BLaER1 treated with 17β-estradiol and CSF1 and Interleukin-3, amounts not matched to agents 10 nM and 100 nM (cell line): ENCODE results near the gene OVAAL.
"Not testable (repeated sequence)": the region's sequence is repeated elsewhere in the genome, so short reads cannot be mapped to it uniquely, and the experiment has no call there.

ENCODE experiments used
- H3K27ac ChIP-seq, 11 experiments: shearing (Covaris generic); formaldehyde crosslinking; 2 replicates each; pipeline ENCODE4 v1.8.1; 2022
- H3K27me3 ChIP-seq, 11 experiments: shearing (Covaris generic); formaldehyde crosslinking; 2 replicates each; pipeline ENCODE4 v1.8.1; 2022
- H3K36me3 ChIP-seq, 11 experiments: shearing (Covaris generic); formaldehyde crosslinking; 2 replicates each; pipeline ENCODE4 v1.8.1; 2022
- H3K4me1 ChIP-seq, 10 experiments: shearing (Covaris generic); formaldehyde crosslinking; 2 replicates each; pipeline ENCODE4 v1.8.1; 2022
- H3K4me2 ChIP-seq, 11 experiments: shearing (Covaris generic); formaldehyde crosslinking; 2 replicates each; pipeline ENCODE4 v1.8.1; 2022
- H3K4me3 ChIP-seq, 10 experiments: shearing (Covaris generic); formaldehyde crosslinking; 2 replicates each; pipeline ENCODE4 v1.8.1; 2022
- H3K9ac ChIP-seq, 11 experiments: shearing (Covaris generic); formaldehyde crosslinking; 2 replicates each; pipeline ENCODE4 v1.8.1; 2022
- H3K9me3 ChIP-seq, 11 experiments: shearing (Covaris generic); formaldehyde crosslinking; replicated peaks in 1 of 11; 2 replicates each; pipeline ENCODE4 v1.8.1; 2022
- H4K20me1 ChIP-seq, 11 experiments: shearing (Covaris generic); formaldehyde crosslinking; 2 replicates each; pipeline ENCODE4 v1.8.1; 2022
- Cebpa-rat ChIP-seq, 11 experiments: shearing (Covaris generic); IDR thresholded peaks; 2 replicates each; pipeline ENCODE4 v1.8.1; 2022

Gene OVAAL

GRCh38 chr1:180550241-180550640, 8.5 kb upstream of the OVAAL start:
- Histone ChIP-seq H3K27me3 (no peaks in the 10 kb centered on the region), H3K36me3 (no peaks in the 10 kb centered on the region), H3K9me3 (no peaks in the 10 kb centered on the region), H3K9ac (no peak overlapping the region), H3K4me3 (no peak overlapping the region), H4K20me1 (no peaks in the 10 kb centered on the region), H3K27ac (no peak overlapping the region), H3K4me2 (no peak overlapping the region), H3K4me1 (peaks cover 0 to 11% (median 7%) of the 10 kb centered on the region in 10 experiments; a peak in 8 of 20 replicates)
- no peak for TF ChIP-seq Cebpa-rat (IDR thresholded peaks at IDR 0.05)

DNA sequence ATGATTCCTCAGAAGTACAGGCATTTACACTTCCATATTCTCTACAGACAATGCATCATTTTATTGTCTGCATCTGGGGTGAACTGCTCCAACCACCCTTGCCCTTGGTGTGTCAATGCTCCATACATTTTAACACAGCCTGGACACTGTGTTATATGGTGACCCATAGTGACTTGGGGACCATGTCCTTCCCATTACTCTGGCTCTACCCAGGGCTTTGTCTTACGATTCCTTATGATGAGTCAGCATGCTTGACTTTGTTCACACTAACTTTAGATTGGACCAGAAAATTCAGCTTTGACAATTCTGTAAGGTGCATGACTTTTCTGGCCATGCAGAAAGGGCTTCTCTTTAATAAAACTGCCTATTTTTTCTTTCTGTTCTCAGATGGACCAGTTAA, 6.8 kb upstream of the OVAAL start:
- Histone ChIP-seq H3K4me3 (no peak overlapping the region), H3K4me2 (no peak overlapping the region), H3K4me1 (peaks cover 0 to 11% (median 7%) of the 10 kb centered on the region in 10 experiments; a peak in 8 of 20 replicates), H3K9me3 (no peaks in the 10 kb centered on the region), H3K9ac (no peak overlapping the region), H3K27ac (no peak overlapping the region), H3K27me3 (no peaks in the 10 kb centered on the region), H3K36me3 (no peaks in the 10 kb centered on the region), H4K20me1 (no peaks in the 10 kb centered on the region)
- no peak for TF ChIP-seq Cebpa-rat (IDR thresholded peaks at IDR 0.05)

DNA sequence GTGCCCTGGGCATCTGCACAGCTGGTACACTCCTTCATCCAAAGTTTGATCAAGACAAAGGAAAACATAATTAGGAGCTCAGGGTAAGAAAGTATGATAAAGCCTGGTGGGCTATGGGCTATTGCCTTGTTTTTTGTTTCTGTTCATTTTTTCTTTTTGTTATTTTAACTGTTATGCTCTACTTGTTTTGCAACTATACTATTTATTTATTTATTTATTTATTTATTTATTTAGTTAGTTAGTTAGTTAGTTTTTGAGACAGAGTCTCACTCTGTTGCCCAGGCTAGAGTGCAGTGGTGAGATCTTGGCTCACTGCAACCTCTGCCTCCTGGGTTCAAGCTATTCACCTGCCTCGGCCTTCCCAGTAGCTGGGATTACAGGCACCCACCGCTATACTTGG, 5.7 kb upstream of the OVAAL start:
- H3K4me3 ChIP-seq, H3K4me2 ChIP-seq, H3K36me3 ChIP-seq, H3K9ac ChIP-seq, H3K27ac ChIP-seq, H4K20me1 ChIP-seq, H3K27me3 ChIP-seq, H3K9me3 ChIP-seq: not testable (repeated sequence)
- peaks cover 0 to 11% (median 7%) of the 10 kb centered on the region in 10 experiments; a peak in 8 of 20 replicates for H3K4me1 ChIP-seq

- no peak overlapping the region for H3K9ac ChIP-seq
- no peaks in the 10 kb centered on the region for H3K36me3 ChIP-seq
- no peak overlapping the region for H3K27ac ChIP-seq
- TF ChIP-seq Cebpa-rat (IDR thresholded peaks at IDR 0.05): no peak
- H3K4me1 ChIP-seq: no peaks in the 10 kb centered on the region
- no peak overlapping the region for H3K4me2 ChIP-seq
- no peaks in the 10 kb centered on the region for H3K27me3 ChIP-seq
- no peak overlapping the region for H3K4me3 ChIP-seq
- no peaks in the 10 kb centered on the region for H4K20me1 ChIP-seq
- H3K9me3 ChIP-seq: peaks cover 0 to 15% (median 10%) of the 10 kb centered on the region in 11 experiments; a peak in 16 of 22 replicates
Measured at GRCh38 chr1:180555411-180555810, 3.4 kb upstream of the OVAAL start.

DNA sequence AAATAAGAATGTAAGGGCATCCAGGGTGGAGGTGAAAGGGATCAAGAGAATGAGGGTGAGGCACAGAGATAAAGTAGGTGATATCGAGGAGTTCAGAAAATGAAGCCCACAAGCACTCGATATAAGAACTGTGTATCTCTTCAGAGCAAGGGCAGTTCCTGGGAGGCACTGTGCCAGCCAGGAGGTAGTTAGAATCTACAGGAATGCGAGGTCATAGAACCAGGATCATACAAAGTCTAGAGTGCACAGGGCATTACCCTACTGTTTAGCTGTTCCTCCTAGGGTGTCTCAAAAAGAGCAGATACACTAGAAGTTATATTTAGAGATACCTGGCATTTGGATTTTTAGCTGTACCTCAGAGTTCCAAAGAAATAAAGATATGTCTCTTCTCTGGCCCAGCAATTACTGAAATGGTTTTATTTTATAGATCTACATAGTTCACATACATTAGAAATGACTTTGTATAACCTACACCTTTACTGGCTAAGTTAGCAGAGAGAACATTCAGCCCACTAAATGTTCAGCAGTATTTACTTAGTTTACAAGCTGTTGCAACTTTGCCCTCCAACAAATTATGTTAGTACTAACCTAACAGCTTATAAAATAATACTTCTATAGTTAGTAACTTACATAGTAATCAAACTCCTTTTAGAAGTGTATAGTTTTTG, 1.6 kb downstream of the OVAAL start:
- Histone ChIP-seq H3K36me3 (no peaks in the 10 kb centered on the region), H3K4me1 (no peaks in the 10 kb centered on the region), H3K9ac (no peak overlapping the region), H3K4me3 (no peak overlapping the region), H3K27me3 (no peaks in the 10 kb centered on the region), H3K27ac (no peak overlapping the region), H3K4me2 (no peak overlapping the region), H4K20me1 (no peaks in the 10 kb centered on the region), H3K9me3 (peaks cover 0 to 15% (median 10%) of the 10 kb centered on the region in 11 experiments; a peak in 16 of 22 replicates)
- TF ChIP-seq Cebpa-rat (IDR thresholded peaks at IDR 0.05): no peak

DNA sequence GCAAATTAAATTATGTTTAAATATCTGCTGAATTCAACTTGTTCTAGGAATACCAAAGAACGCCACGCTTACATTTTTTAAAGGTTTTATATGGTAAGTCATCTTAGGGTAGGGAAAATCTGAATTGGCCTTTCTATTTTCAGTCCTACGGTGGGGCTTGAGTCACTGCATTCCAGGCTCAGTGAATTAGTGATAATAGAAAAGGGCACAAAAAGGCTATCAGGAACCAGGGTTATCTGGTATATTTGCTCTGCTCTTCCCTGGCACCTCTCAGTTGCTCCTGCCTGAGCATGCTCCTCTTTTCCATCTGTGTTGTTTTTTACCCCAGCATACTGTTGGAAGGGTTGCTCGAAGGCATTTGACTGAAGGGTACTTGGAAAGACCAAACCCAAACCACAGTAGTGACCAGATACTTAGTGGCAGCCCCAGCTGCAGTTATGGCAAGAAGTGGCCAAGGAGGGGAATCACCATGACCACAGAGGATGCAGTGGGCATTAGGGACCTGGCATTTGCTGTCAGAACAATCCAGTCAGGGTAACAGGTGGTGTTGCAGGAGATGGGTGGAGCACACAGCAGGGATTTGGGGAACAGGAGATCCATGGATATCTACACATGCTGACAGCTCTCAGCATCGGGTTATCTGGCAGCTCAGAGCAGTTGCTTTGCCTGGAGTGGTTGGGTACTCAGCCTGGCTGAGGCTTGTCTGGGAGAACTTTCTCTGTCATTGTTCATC, 2.3 kb downstream of the OVAAL start:
- no peak for TF ChIP-seq Cebpa-rat (IDR thresholded peaks at IDR 0.05)
- Histone ChIP-seq H3K27me3 (no peaks in the 10 kb centered on the region), H3K36me3 (no peaks in the 10 kb centered on the region), H3K9me3 (peaks cover 0 to 15% (median 10%) of the 10 kb centered on the region in 11 experiments; a peak in 16 of 22 replicates), H3K4me2 (no peak overlapping the region), H4K20me1 (no peaks in the 10 kb centered on the region), H3K4me3 (no peak overlapping the region), H3K9ac (no peak overlapping the region), H3K4me1 (no peaks in the 10 kb centered on the region), H3K27ac (no peak overlapping the region)

- Histone ChIP-seq H3K4me1 (no peaks in the 10 kb centered on the region), H3K4me3 (no peak overlapping the region), H4K20me1 (no peaks in the 10 kb centered on the region), H3K9ac (no peak overlapping the region), H3K36me3 (no peaks in the 10 kb centered on the region), H3K9me3 (peaks cover 0 to 15% (median 10%) of the 10 kb centered on the region in 11 experiments; a peak in 16 of 22 replicates), H3K27ac (no peak overlapping the region), H3K4me2 (no peak overlapping the region), H3K27me3 (no peaks in the 10 kb centered on the region)
- no peak for TF ChIP-seq Cebpa-rat (IDR thresholded peaks at IDR 0.05)
Measured at GRCh38 chr1:180562640-180563025, 3.9 kb downstream of the OVAAL start.

DNA sequence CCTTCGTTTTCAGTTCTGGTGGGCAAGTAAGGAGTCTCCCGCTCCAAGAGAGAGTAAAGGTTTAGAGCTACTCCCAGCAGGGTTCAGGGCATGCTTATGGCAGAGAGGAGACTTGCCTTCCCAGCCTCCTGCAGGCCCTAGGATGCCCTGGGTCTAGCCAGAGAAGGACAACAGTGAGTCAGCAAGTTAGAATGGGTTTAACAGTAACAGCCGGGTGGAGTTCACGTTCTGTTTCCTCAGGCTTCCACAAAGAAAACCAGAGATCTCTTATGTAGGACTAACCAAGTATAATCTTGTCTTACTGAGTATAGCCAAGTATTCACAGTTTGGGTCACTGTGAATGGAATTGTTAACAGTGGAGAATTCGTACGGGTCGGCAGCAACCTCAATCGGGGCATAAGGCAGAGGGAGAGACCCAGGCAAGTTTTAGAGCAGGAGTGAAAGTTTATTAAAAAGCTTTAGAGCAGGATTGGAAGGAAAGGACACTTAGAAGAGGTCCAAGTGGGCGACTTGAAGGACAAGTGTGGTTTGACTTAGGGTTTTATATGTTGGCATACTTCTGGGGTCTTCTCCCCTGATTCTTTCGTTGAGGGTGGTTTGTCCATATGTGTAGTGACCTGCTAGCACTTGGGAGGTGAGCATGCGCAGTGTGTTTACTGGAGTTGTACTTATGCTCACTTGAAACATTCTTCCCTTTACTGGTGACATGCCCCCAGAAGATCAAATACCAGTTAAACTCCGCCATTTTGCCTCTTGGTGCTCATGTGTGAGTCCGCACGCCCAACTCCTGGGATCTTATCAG, 4.5 kb downstream of the OVAAL start:
- Histone ChIP-seq H3K9me3 (peaks cover 0 to 10% (median 9%) of the 10 kb centered on the region in 11 experiments; a peak in 16 of 22 replicates), H3K27ac (no peak overlapping the region), H3K4me2 (no peak overlapping the region), H3K4me3 (no peak overlapping the region), H3K4me1 (no peaks in the 10 kb centered on the region), H3K27me3 (no peaks in the 10 kb centered on the region), H3K9ac (no peak overlapping the region), H3K36me3 (no peaks in the 10 kb centered on the region), H4K20me1 (no peaks in the 10 kb centered on the region)
- no peak for TF ChIP-seq Cebpa-rat (IDR thresholded peaks at IDR 0.05)

GRCh38 chr1:180565121-180565871, 6.5 kb downstream of the OVAAL start:
- Histone ChIP-seq H3K4me3 (no peak overlapping the region), H3K9ac (no peak overlapping the region), H3K9me3 (no peaks in the 10 kb centered on the region), H4K20me1 (no peaks in the 10 kb centered on the region), H3K27me3 (no peaks in the 10 kb centered on the region), H3K4me2 (no peak overlapping the region), H3K36me3 (no peaks in the 10 kb centered on the region), H3K4me1 (no peaks in the 10 kb centered on the region), H3K27ac (no peak overlapping the region)
- no peak for TF ChIP-seq Cebpa-rat (IDR thresholded peaks at IDR 0.05)
